Measurements from ENCODE around the gene KRTAP10-11. TPM values are rescaled to one million over a fixed set of nuclear protein-coding genes. Genes with fewer than 3 reads are reported as not detected.
"Not testable (repeated sequence)": the region's sequence is repeated elsewhere in the genome, so short reads cannot be mapped to it uniquely, and the experiment has no call there.

The KRTAP10-11 gene
- polyA plus RNA-seq, 3 donors: not detected

DNA sequence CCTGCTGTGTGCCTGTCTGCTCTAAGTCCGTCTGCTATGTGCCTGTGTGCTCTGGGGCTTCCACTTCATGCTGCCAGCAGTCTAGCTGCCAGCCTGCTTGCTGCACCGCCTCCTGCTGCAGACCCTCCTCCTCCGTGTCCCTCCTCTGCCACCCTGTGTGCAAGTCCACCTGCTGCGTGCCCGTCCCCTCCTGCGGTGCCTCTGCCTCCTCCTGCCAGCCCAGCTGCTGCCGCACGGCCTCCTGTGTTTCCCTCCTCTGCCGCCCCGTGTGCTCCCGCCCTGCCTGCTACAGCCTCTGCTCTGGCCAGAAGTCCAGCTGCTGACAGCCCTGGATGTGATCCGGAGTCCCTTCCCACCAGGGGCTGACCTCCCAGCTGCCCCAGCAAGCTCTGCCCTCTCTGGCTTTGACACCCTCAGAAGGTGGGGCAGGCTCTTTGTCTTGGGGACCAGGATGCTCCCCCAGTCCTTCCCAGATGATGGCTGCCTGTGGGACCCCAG, 8.3 kb upstream of the KRTAP10-11 start:
- not testable (repeated sequence) for DNase-seq (ENCODE audit: low read depth in 3 of 3, low spot score in 2 of 3)

GRCh38 chr21:44638506-44639330, 7.5 kb upstream of the KRTAP10-11 start:
- DNase-seq (ENCODE audit: low read depth in 3 of 3, low spot score in 2 of 3): not testable (repeated sequence)

- no peak for DNase-seq (ENCODE audit: low read depth in 3 of 3, low spot score in 2 of 3)
These were observed 6.9 kb upstream of the KRTAP10-11 start for GRCh38 chr21:44639331-44639655.

- no peak for DNase-seq (ENCODE audit: low read depth in 3 of 3, low spot score in 2 of 3)
These were observed 5.5 kb upstream of the KRTAP10-11 start for GRCh38 chr21:44640761-44641160.

DNA sequence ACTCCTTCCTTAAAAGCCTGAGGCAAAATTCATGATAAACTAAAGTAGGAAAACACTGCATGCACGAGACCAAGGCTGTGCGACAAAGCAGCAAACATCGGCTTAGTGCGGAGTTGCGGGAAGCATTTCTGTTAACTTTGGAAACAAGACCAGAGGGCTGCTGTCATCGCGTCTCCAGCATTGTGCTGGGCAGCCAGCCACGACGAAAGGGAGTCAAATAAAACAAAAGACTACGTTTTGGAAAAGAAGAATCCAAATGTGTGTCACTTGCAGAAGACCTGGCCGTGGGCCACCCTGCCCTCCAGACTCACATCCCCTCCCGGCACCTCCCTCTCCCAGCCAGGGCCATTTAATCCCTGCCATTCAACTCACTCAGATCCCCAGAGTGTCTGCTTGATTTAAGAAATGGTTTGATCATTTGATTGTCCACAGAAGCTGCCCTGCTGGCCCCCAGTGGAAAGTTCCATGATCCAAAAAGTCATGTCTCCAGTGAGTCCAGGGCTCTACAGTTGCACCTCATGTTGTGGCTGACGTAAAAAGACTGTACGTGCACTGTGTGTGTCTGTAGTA, 2.4 kb upstream of the KRTAP10-11 start:
- DNase-seq (ENCODE audit: low read depth in 3 of 3, low spot score in 2 of 3): no peak

DNA sequence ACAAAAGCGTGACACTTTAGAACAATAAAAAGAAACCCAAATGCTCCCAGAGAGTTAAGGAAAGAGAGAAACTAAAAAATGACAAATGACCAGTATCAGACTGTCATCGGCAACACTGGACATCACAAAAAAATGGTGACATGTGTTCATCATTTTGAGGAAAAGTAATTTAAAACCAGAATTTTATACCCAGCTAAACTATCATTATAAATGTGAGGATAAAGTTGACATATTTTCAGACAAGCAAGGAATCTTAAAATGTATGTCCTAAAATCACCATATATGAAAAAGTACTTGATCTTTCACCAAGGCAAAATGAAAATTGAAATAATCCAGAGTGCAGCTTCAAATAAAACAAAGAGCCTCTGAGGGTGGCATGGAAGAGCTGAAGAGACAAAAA, 1.3 kb upstream of the KRTAP10-11 start:
- DNase-seq (ENCODE audit: low read depth in 3 of 3, low spot score in 2 of 3): no peak

DNA sequence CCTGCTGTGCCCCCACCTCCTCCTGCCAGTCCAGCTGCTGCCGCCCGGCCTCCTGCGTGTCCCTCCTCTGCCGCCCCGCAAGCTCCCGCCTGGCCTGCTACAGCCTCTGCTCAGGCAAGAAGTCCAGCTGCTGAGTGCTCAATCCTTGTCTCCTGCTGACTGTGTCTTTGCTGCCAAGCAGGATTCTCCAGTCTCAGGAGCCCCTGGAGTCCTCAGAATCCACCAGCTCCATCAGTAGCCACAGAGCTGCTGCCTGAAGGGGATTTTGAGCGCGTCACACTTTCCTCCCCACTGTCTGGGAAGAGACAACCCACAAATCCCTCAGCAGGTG, 973 bp downstream of the KRTAP10-11 start:
- no peak for DNase-seq (ENCODE audit: low read depth in 3 of 3, low spot score in 2 of 3)

GRCh38 chr21:44648557-44649311, 2.5 kb downstream of the KRTAP10-11 start:
- DNase-seq (ENCODE audit: low read depth in 3 of 3, low spot score in 2 of 3): no peak

GRCh38 chr21:44649521-44650100, 3.4 kb downstream of the KRTAP10-11 start:
- no peak for DNase-seq (ENCODE audit: low read depth in 3 of 3, low spot score in 2 of 3)

DNA sequence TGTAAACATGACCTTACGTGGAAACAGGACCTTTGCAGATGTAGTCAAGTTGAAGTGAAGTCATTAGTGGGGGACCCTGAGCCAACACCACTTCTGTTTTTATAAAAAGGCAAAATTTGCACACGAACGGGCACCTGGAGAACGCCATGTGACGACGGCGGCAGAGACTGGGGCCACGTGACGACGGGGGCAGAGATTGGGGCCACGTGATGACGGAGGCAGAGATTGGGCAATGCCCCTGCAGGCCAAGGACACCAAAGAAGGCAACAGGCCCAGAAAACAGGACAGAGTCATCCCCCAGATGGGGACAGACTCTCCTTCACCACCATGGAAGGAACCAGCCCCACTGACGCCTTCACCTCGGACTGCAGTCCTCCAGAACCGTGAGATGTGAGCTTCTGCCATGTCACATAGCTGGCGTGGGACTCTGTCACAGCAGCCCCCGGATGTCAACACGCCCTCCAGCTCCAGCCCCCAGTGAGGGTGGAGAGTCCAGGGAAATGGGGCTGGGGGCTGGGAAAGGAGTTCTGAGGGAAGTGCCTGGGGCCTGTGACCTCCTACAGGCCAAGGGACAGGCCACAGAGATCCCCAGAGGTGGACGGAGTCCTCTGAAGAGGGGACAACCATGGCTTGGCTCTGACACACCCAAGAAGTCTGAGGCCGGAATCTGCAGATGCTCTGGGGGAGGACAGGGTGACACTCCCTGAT, 4.2 kb downstream of the KRTAP10-11 start:
- no peak for DNase-seq (ENCODE audit: low read depth in 3 of 3, low spot score in 2 of 3)

DNA sequence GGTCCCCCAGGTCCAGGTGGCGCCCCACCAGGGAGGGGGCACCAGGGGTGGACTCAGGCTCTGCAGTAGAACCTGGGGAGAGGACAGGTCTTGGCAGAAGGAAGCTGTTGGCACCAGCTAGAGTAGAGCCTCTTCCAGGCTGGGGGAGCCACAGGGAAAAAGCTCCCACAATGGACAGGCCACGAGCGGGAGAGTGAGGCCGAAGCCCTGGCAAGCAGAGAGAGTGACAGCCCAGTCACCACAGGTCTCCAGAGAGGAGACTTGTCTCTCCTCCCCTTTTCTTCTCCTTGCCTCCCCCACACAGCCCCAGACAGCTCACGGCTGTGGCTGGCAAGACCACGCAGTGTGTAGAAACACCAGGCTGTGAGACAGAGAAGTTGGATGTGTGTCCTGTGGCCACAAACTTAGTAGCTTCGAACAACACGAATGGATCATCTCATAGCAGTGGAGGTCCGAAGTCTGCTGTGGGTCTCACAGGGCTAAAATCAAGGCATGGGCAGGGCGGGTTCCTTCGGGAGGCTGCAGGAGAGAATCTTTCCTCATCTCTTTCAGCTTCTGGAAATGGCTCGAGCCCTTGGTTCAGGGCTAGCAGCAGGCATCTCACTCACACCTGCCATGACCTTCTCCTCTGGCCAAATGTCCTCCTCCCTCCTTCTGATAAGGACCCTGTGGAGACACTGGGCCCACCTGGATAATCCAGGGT, 4.9 kb downstream of the KRTAP10-11 start:
- no peak for DNase-seq (ENCODE audit: low read depth in 3 of 3, low spot score in 2 of 3)

DNA sequence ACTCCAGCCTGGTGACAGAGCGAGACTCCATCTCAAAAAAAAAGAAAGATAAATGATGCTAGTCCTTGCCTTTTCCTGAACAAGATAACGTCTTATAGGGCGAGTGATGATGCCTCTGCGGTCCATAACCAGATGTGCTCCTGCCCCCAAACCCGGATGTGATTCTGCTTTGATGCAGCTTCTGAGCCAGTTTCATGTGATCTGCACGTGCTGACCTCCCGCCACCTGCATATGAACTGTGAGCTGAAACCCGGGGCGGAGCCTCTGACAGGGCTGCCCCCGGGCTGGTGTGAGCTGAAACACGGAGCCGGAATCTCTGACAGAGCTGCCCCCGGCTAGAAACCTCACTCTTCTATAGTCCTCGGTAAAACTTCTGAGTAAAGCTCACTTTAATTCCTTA, 6.9 kb downstream of the KRTAP10-11 start:
- DNase-seq (ENCODE audit: low read depth in 3 of 3, low spot score in 2 of 3): no peak

DNA sequence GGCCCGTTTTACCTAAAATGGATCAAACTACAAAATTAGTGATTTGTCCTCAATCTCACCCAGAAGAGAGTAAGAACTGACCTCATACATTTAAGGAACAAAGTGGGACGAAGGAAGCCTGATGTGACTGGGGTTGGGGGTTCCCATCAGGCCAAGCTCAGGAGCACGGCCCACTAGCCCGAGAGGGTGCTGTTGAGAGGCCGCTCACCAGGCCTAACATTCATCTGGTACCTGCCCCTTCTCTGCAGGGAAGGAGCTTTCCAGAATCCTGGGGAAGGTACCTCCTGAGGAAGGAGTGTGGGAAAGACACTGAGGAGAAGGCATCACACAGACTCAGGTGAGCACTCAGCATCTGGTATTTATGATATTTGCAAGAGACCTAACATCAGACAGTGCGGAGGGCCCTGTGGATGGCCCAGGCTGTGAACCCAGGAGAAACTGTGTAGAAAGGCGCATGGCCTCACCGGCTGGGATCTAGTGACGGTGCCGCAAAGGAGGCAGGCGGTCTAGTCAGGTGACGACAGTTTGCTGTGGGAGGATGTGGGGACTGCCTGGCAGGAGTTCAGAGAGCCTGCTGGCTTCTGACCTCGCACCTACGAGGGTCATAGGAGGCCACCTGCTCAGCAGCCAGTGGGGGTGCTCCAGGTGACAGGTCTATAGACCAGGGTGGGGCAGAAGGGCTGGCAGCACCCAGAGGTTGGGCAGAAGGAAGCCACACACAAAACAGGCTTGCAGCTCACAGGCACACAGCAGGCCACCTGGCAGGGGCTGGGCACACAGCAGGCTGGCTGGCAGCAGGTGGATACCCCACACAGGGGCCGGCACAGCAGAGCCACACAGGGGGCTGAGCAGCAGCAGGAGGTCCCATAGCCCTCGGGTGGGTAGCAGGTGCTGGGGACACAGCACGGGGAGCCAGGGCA, 7.7 kb downstream of the KRTAP10-11 start:
- no peak for DNase-seq (ENCODE audit: low read depth in 3 of 3, low spot score in 2 of 3)

DNA sequence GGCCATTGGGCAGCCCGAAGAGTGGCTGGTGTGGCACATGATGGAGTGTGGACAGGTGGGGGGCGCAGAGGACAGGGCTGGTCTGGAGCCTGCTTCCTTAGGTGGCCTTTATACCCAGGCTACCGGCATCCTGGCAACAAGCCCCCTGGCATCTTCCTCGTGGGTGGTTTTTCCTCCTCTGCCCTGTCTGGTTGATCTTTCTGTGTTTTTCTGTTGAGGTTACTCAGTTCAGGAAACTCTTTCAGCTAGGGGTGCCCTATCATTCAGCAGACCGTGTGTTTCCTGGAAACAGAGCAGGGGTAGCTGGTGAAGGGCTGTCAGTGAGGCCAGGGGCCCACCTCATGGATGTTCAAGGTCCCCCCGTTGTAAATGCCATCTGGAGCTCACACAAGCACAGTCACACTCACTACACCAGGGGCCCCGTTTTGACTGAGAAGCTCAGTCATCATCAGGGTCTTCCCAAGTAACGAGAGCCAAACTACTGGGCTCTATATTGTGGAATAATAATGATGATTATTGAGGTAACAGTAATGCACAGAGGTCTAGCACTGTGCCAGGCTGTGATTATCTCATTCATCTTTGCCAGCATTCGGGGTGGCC, 8.5 kb downstream of the KRTAP10-11 start, which contains the start of gene KRTAP12-4:
Gene KRTAP12-4, minus strand, starts transcription at position 84 of the 600 bp plus-strand sequence. Its CDS starts 45 bp downstream, at position 39.
- no peak for DNase-seq (ENCODE audit: low read depth in 3 of 3, low spot score in 2 of 3)

DNA sequence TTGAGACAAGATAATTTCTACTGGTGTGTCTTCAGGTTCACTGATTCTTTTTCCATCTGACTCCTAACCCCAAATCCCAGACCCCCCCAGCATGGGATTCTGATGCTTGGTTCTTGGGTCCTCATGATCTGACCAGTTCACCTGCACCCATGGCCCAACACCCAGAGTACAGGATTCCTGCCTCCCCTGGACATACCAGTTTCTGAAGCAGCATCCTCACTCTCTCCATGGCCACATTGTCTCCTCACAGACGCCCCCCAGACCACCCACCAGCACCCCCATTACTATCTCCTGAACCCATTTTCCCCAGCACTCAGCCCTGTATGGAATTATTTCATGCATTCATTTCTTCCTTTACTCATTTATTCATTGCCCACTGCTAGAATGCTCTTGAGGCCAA, 10.7 kb downstream of the KRTAP10-11 start:
- DNase-seq (ENCODE audit: low read depth in 3 of 3, low spot score in 2 of 3): no peak

DNA sequence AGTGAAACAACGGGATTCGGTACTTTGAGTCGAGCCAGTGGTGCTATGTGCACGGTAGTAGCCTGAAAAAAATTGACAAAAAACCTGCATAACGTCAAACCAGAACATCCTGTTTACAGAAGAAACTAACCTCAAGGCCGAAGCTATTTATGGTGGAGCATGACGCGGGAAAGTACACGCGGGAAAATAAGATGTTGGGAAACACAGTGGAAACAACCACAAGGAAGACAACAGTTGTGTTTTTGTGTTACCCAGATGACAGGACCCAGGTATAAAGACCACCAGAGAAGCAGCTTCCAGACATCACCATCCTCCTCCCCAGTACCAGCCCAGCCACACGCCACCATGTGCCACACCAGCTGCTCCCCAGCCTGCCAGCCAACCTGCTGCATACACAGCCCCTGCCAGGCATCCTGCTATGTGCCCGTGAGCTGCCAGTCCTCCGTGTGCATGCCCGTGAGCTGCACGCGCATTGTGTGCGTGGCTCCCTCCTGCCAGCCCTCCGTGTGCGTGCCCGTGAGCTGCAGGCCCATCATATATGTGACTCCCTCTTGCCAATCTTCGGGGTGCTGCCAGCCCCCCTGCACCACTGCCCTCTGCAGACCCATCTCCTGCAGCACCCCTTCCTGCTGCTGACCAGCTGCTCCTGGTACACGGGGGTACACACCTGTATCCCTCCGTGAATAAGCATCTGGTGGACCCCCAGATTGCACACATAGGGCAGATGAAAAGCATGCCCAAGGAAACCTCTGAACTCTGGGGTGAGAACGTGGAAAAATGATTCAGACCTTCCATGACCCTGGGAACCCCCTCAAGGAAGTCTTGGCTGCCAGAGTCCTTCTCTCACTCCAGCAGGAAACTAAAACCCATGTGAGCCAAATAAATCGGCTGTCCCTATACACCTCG, 11.7 kb downstream of the KRTAP10-11 start, which contains the start of gene KRTAP12-3:
Gene KRTAP12-3, plus strand, starts transcription at position 298 of the 906 bp plus-strand sequence. Its CDS starts 48 bp downstream, at position 346.
- DNase-seq (ENCODE audit: low read depth in 3 of 3, low spot score in 2 of 3): no peak

GRCh38 chr21:44658541-44658910, 12.3 kb downstream of the KRTAP10-11 start:
- no peak for DNase-seq (ENCODE audit: low read depth in 3 of 3, low spot score in 2 of 3)
